ENCODE measurements around the gene FAM117B. TPM values are rescaled to one million over a fixed set of nuclear protein-coding genes. Genes with fewer than 3 reads are reported as not detected.

Gene FAM117B
- total RNA-seq, 1 donor from 2014 or later, result 2.3 TPM

- peak; percentile 80 for ATAC-seq
These were observed 172.8 kb downstream of the FAM117B start for GRCh38 chr2:202807431-202808138.

GRCh38 chr2:202808754-202809153, 174.0 kb downstream of the FAM117B start:
- no peak for ATAC-seq
- DNase-seq (ENCODE audit: low spot score), result no peak

More at GRCh38 chr2:202807431-202808138, 172.8 kb downstream of the FAM117B start:
- DNase-seq (ENCODE audit: low spot score), result peak; percentile 55

GRCh38 chr2:202813387-202813786, 178.6 kb downstream of the FAM117B start:
- DNase-seq (ENCODE audit: low spot score) (no peak), ATAC-seq (no peak)

- no peak for DNase-seq (ENCODE audit: low spot score)
- ATAC-seq, result no peak
These were observed 179.5 kb downstream of the FAM117B start for GRCh38 chr2:202814226-202814625.

GRCh38 chr2:202815548-202816360, 181.0 kb downstream of the FAM117B start:
- DNase-seq (ENCODE audit: low spot score) (no peak), ATAC-seq (peak; percentile 27)

GRCh38 chr2:202817771-202818170, 183.0 kb downstream of the FAM117B start:
- DNase-seq (ENCODE audit: low spot score), result no peak
- no peak for ATAC-seq

GRCh38 chr2:202818321-202818720, 183.6 kb downstream of the FAM117B start:
- ATAC-seq, result no peak
- no peak for DNase-seq (ENCODE audit: low spot score)

Other genes starting within 250 kb of the FAM117B start
- gene ICA1L, start 236.8 kb downstream of the FAM117B start, total RNA-seq, result 0.63 TPM